ENCODE data around the gene YPEL3.

The YPEL3 gene

DNA sequence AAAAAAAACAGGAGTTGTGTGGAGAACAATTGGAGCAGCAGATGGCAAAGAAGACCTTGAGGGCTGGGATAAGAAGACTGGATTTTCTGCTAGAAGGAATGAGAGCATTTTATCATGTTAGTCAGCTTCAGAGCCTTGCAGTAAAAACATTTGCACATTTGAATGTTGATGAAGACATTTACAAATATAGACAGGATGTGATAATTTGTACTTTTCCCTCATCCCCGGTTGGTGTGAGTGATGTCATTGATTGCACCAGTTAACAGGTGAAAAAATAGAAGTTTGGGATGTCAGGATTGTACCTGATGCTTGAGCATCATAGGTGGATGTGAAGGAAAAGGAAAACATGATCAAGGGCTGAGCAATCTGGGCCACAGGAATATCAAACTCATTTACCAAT lies 49.6 kb upstream of the YPEL3 start:
- Histone ChIP-seq H3K27ac (ENCODE audit: extremely low read depth, low read depth, low read length) (no peak overlapping the region), H3K4me1 (ENCODE audit: control insufficient read depth, insufficient read depth, low read length) (no peaks in the 10 kb centered on the region), H3K9me3 (ENCODE audit: control insufficient read depth, insufficient read depth, low read depth, low read length) (no peaks in the 10 kb centered on the region), H3K4me3 (ENCODE audit: low read depth, low read length) (no peak overlapping the region), H3K36me3 (ENCODE audit: control insufficient read depth in 2 of 2, insufficient read depth in 1 of 2, low read length in 2 of 2) (no peaks in the 10 kb centered on the region)
- ChIA-PET CTCF (interaction anchor here (0.9 kb wide), 1 partner anchor 469 kb away, joined by 3 read pairs; no protein-coding TSS in a partner anchor), POLR2A (interaction anchor here (0.6 kb wide), 1 partner anchor 10 kb away, joined by 5 read pairs; no protein-coding TSS in a partner anchor)
- TF ChIP-seq ZNF324 (tag by site-specific recombination; IDR thresholded peaks at IDR 0.05) (no peak), ZBTB17 (tag by site-specific recombination; IDR thresholded peaks at IDR 0.05) (0 out of 2 replicates have a peak, but pooled peaks have one; percentile 28)

DNA sequence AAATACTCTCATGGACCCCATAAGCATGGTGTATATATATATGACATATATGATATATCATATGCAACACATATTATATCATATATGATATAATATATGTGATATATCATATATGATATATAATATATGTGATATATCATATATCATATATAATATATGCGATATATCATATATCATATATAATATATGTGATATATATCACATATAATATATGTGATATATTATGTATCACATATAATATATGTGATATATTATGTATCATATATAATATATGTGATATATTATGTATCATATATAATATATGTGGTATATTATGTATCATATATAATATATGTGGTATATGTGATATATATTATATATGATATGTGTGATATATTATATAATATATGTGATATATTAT lies 48.9 kb upstream of the YPEL3 start:
- Histone ChIP-seq H3K4me3 (ENCODE audit: low read depth, low read length) (no peak overlapping the region), H3K36me3 (ENCODE audit: control insufficient read depth in 2 of 2, insufficient read depth in 1 of 2, low read length in 2 of 2) (no peaks in the 10 kb centered on the region), H3K9me3 (ENCODE audit: control insufficient read depth, insufficient read depth, low read depth, low read length) (no peaks in the 10 kb centered on the region), H3K4me1 (ENCODE audit: control insufficient read depth, insufficient read depth, low read length) (no peaks in the 10 kb centered on the region), H3K27ac (ENCODE audit: extremely low read depth, low read depth, low read length) (no peak overlapping the region)
- ChIA-PET CTCF (interaction anchor here (0.9 kb wide), 1 partner anchor 470 kb away, joined by 3 read pairs; no protein-coding TSS in a partner anchor), POLR2A (interaction anchor here (0.6 kb wide), 1 partner anchor 9 kb away, joined by 5 read pairs; no protein-coding TSS in a partner anchor)
- TF ChIP-seq, protein P1, sequence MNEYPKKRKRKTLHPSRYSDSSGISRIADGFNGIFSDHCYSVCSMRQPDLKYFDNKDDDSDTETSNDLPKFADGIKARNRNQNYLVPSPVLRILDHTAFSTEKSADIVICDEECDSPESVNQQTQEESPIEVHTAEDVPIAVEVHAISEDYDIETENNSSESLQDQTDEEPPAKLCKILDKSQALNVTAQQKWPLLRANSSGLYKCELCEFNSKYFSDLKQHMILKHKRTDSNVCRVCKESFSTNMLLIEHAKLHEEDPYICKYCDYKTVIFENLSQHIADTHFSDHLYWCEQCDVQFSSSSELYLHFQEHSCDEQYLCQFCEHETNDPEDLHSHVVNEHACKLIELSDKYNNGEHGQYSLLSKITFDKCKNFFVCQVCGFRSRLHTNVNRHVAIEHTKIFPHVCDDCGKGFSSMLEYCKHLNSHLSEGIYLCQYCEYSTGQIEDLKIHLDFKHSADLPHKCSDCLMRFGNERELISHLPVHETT (tag by site-specific recombination; IDR thresholded peaks at IDR 0.05): no peak
- TF ChIP-seq, protein P2, sequence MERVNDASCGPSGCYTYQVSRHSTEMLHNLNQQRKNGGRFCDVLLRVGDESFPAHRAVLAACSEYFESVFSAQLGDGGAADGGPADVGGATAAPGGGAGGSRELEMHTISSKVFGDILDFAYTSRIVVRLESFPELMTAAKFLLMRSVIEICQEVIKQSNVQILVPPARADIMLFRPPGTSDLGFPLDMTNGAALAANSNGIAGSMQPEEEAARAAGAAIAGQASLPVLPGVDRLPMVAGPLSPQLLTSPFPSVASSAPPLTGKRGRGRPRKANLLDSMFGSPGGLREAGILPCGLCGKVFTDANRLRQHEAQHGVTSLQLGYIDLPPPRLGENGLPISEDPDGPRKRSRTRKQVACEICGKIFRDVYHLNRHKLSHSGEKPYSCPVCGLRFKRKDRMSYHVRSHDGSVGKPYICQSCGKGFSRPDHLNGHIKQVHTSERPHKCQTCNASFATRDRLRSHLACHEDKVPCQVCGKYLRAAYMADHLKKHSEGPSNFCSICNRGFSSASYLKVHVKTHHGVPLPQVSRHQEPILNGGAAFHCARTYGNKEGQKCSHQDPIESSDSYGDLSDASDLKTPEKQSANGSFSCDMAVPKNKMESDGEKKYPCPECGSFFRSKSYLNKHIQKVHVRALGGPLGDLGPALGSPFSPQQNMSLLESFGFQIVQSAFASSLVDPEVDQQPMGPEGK (tag by site-specific recombination; IDR thresholded peaks at IDR 0.05): no peak
- no peak for TF ChIP-seq ZNF473 (tag by site-specific recombination; IDR thresholded peaks at IDR 0.05)
- no peak for TF ChIP-seq ZSCAN23 (tag by site-specific recombination; IDR thresholded peaks at IDR 0.05)
- TF ChIP-seq EGR2 (tag by site-specific recombination; IDR thresholded peaks at IDR 0.05; ENCODE audit: low read depth): no peak
- no peak for TF ChIP-seq ZNF221 (tag by site-specific recombination; IDR thresholded peaks at IDR 0.05; ENCODE audit: borderline replicate concordance)
- no peak for TF ChIP-seq IKZF3 (tag by site-specific recombination; IDR thresholded peaks at IDR 0.05)
- peak; percentile 20; the same call in 1 of the 2 replicates for TF ChIP-seq ZNF623 (tag by site-specific recombination; IDR thresholded peaks at IDR 0.05)

DNA sequence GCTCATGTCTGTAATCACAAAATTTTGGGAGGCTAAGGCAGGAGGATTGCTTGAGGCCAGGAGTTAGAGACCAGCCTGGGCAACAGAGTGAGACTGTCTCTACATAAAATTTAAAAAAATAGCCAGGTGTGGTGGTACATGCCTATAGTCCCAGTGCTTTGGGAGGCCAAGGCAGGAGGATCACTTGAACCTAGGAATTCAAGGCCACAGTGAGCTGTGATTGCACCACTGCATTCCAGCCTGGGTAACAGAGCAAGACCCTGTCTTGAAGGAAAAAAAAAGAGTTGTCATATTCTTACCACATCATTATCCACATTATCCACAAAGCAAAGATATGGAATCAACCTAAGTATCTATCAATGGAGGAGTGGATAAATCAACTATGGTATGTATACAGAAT lies 48.0 kb upstream of the YPEL3 start:
- H3K4me3 ChIP-seq (ENCODE audit: low read depth, low read length): no peak overlapping the region
- no peaks in the 10 kb centered on the region for H3K4me1 ChIP-seq (ENCODE audit: control insufficient read depth, insufficient read depth, low read length)
- no peak overlapping the region for H3K27ac ChIP-seq (ENCODE audit: extremely low read depth, low read depth, low read length)
- POLR2A ChIA-PET: no interaction called here
- no peaks in the 10 kb centered on the region for H3K9me3 ChIP-seq (ENCODE audit: control insufficient read depth, insufficient read depth, low read depth, low read length)
- CTCF ChIA-PET: no interaction called here
- no peaks in the 10 kb centered on the region for H3K36me3 ChIP-seq (ENCODE audit: control insufficient read depth in 2 of 2, insufficient read depth in 1 of 2, low read length in 2 of 2)
- no peak for TF ChIP-seq ZNF664 (tag by site-specific recombination; IDR thresholded peaks at IDR 0.05)
- no peak for TF ChIP-seq SP3 (tag by site-specific recombination; IDR thresholded peaks at IDR 0.05)
- TF ChIP-seq FEZF1 (tag by site-specific recombination; IDR thresholded peaks at IDR 0.05): no peak
- no peak for TF ChIP-seq ZNF660 (tag by site-specific recombination; IDR thresholded peaks at IDR 0.05)
- TF ChIP-seq ZNF776 (tag by site-specific recombination; IDR thresholded peaks at IDR 0.05; ENCODE audit: borderline replicate concordance): no peak
- TF ChIP-seq PRDM1 (tag by site-specific recombination; IDR thresholded peaks at IDR 0.05): no peak
- TF ChIP-seq ZNF157 (tag by site-specific recombination; IDR thresholded peaks at IDR 0.05): no peak
- TF ChIP-seq, protein P3, sequence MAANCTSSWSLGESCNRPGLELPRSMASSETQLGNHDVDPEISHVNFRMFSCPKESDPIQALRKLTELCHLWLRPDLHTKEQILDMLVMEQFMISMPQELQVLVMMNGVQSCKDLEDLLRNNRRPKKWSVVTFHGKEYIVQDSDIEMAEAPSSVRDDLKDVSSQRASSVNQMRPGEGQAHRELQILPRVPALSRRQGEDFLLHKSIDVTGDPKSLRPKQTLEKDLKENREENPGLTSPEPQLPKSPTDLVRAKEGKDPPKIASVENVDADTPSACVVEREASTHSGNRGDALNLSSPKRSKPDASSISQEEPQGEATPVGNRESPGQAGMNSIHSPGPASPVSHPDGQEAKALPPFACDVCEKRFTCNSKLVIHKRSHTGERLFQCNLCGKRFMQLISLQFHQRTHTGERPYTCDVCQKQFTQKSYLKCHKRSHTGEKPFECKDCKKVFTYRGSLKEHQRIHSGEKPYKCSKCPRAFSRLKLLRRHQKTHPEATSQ (tag by site-specific recombination; IDR thresholded peaks at IDR 0.05): no peak
- no peak for TF ChIP-seq ZNF221 (tag by site-specific recombination; IDR thresholded peaks at IDR 0.05; ENCODE audit: borderline replicate concordance)
- TF ChIP-seq ZNF335 (tag by site-specific recombination; conservative IDR thresholded peaks at IDR 0.05): no peak
- no peak for TF ChIP-seq GLIS1 (tag by site-specific recombination; IDR thresholded peaks at IDR 0.05)
- TF ChIP-seq ZNF785 (tag by site-specific recombination; IDR thresholded peaks at IDR 0.05): no peak
- no peak for TF ChIP-seq ZNF701 (tag by site-specific recombination; IDR thresholded peaks at IDR 0.05)
- TF ChIP-seq, protein P4, sequence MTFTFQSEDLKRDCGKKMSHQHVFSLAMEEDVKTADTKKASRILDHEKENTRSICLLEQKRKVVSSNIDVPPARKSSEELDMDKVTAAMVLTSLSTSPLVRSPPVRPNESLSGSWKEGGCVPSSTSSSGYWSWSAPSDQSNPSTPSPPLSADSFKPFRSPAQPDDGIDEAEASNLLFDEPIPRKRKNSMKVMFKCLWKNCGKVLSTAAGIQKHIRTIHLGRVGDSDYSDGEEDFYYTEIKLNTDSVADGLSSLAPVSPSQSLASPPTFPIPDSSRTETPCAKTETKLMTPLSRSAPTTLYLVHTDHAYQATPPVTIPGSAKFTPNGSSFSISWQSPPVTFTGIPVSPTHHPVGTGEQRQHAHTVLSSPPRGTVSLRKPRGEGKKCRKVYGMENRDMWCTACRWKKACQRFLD (tag by site-specific recombination; IDR thresholded peaks at IDR 0.05): no peak
- TF ChIP-seq ZNF600 (tag by site-specific recombination; IDR thresholded peaks at IDR 0.05): no peak
- no peak for TF ChIP-seq YY1 (tag by site-specific recombination; IDR thresholded peaks at IDR 0.05)
- no peak for TF ChIP-seq ZNF791 (tag by site-specific recombination; IDR thresholded peaks at IDR 0.05)
- no peak for TF ChIP-seq ZNF768 (tag by site-specific recombination; IDR thresholded peaks at IDR 0.05)
- TF ChIP-seq ZNF202 (tag by site-specific recombination; IDR thresholded peaks at IDR 0.05; ENCODE audit: borderline replicate concordance): no peak

Measured in HEK293 (cell line).